Tibial nerve (tissue), 4 donors: ENCODE measurements around the gene KAT2A. TPM values are rescaled to one million over a fixed set of nuclear protein-coding genes. Genes with fewer than 3 reads are reported as not detected.

ENCODE experiments used
- DNase-seq, 2 donors: peaks; one replicate each; pipeline ENCODE4 v3.0.0-alpha.2; 2019; ENCODE audit warnings: low spot score in 2 of 2
- H3K27ac ChIP-seq, 4 donors: fragments of 200-600 bp; sonication (generic) in 3 of 4; one replicate each; pipeline ENCODE4 v1.5.1; 2017 to 2019; ENCODE audit warnings: mild to moderate bottlenecking in 1 of 4
- H3K27me3 ChIP-seq, 2 donors: fragments of 200-600 bp; sonication (generic) in 1 of 2; one replicate each; pipeline versions ENCODE4 v1.5.1 to v1.6.0; 2017 to 2019
- H3K36me3 ChIP-seq, 3 donors: fragments of 200-600 bp; sonication (generic); one replicate each; pipeline ENCODE4 v1.5.1; 2018 to 2019
- H3K4me1 ChIP-seq, 4 donors: fragments of 200-600 bp; sonication (generic) in 3 of 4; one replicate each; pipeline ENCODE4 v1.5.1; 2017 to 2019
- H3K4me3 ChIP-seq, 4 donors: fragments of 200-600 bp; sonication (generic) in 3 of 4; one replicate each; pipeline ENCODE4 v1.5.1; 2017 to 2019; ENCODE audit warnings: mild to moderate bottlenecking in 1 of 4, moderate library complexity in 1 of 4
- H3K9me3 ChIP-seq, 4 donors: fragments of 200-600 bp; sonication (generic) in 3 of 4; one replicate each; pipeline ENCODE4 v1.5.1; 2017 to 2019
- EP300 ChIP-seq, 2 donors: sonication (generic); formaldehyde crosslinking; IDR thresholded peaks; one replicate each; pipeline ENCODE4 v1.6.1; 2017; ENCODE audit warnings: antibody characterized with exemption in 2 of 2, mild to moderate bottlenecking in 1 of 2
- POLR2A ChIP-seq, 2 donors: fragments of 450-650 bp; IDR thresholded peaks; one replicate each; pipeline ENCODE4 v1.6.1; 2017; ENCODE audit warnings: antibody characterized with exemption in 2 of 2, mild to moderate bottlenecking in 2 of 2, moderate library complexity in 2 of 2
- WGBS, 2 donors: methylation state at CpG; one replicate each; pipeline ENCODE4 v1.1.5; 2018; 5-methylcytosine and 5-hydroxymethylcytosine counted together
- total RNA-seq, 4 donors: library from RNA; depleted of rRNA; stranded (reverse); fragments of >200 nt; gene quantifications; one replicate each; pipeline ENCODE4 v1.1.0, GENCODE V29; 2016
- TF ChIP-seq, protein P1 (sequence below), 5 experiments: fragments of 200-600 bp in 3 of 5; fragments of 450-650 bp in 2 of 5; sonication (generic) in 3 of 5; IDR thresholded peaks; one replicate each; pipeline ENCODE4 v1.5.1; 2016 to 2019; ENCODE audit warnings: antibody characterized with exemption in 5 of 5, mild to moderate bottlenecking in 3 of 5, moderate library complexity in 2 of 5

KAT2A gene
- total RNA-seq, 4 donors from 2014 or later = 92.2 to 143 (median 105) TPM

DNA sequence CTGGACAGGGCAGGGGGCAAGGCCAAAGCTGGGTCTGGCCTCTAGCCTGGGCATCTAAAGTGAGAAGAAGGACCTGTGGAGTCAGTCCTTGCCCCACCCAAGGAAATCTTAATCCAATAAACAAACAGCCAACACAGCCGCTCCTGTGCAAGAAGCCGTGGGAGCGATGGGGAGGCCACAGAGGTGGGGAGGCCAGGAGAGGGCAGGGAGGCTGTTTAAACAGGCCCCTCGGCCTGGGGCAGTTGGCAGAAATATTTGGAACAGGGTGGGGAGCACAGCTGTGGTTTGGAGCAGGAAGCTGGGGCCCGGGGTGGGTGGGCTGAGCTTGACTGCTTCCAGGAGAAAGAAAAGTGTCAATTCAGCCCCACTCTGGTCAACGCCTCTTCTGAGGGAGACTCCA, 28.2 kb downstream of the KAT2A start:
- peaks cover 0 to 28% of the 10 kb centered on the region in 2 donors for H3K27me3 ChIP-seq
- peak overlapping the region in 1 of 4 donors; percentile 24 for H3K27ac ChIP-seq
- TF ChIP-seq POLR2A (IDR thresholded peaks at IDR 0.05) (no peak), EP300 (IDR thresholded peaks at IDR 0.05) (no peak)
- TF ChIP-seq, protein P1, sequence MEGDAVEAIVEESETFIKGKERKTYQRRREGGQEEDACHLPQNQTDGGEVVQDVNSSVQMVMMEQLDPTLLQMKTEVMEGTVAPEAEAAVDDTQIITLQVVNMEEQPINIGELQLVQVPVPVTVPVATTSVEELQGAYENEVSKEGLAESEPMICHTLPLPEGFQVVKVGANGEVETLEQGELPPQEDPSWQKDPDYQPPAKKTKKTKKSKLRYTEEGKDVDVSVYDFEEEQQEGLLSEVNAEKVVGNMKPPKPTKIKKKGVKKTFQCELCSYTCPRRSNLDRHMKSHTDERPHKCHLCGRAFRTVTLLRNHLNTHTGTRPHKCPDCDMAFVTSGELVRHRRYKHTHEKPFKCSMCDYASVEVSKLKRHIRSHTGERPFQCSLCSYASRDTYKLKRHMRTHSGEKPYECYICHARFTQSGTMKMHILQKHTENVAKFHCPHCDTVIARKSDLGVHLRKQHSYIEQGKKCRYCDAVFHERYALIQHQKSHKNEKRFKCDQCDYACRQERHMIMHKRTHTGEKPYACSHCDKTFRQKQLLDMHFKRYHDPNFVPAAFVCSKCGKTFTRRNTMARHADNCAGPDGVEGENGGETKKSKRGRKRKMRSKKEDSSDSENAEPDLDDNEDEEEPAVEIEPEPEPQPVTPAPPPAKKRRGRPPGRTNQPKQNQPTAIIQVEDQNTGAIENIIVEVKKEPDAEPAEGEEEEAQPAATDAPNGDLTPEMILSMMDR (IDR thresholded peaks at IDR 0.05) = no peak
- 38 to 41% methylated on average over 6 of the region's 6 CpGs for WGBS, 2 donors
- no peak for DNase-seq
- H3K9me3 ChIP-seq = no peaks in the 10 kb centered on the region
- no peak overlapping the region for H3K4me3 ChIP-seq
- H3K4me1 ChIP-seq = peaks cover 0 to 23% (median 5%) of the 10 kb centered on the region in 4 donors
- no peaks in the 10 kb centered on the region for H3K36me3 ChIP-seq

DNA sequence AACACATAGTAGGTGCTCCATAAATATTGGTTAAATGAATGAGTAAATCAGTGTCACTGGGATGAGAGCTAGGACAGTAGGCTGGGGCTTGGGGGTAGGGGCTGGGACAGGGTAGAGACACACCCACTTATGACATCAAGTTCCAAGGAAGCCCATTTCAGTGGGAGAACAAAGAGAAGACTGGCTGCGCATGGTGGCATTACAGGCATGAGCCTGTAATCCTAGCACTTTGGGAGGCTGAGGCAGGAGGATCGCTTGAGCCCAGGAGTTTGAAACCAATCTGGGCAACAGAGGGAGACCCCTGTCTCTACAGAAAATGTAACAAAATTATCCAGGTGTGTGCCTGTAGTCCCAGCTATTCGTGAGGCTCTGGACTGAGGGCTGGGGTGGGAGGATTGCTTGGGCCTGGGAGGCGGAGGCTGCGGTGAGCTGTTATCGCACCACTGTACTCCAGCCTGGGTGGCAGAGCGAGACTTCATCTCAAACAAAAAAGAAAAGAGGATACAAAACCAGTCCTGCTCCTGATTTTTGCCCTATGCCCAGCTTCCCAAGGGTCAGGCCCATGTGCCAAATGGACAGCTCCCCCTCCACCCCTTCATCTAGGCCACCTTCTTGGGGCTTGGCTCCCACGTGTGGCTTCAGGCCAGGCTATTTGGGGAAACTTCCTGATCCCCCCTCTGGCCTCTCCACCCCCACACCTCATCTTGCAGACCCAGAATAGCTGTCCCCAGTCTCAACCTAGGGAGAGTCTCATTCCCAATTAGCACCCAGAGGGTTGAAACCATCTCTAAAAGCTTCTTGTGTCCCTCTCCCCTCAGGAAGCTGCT, 30.0 kb downstream of the KAT2A start:
- Histone ChIP-seq H3K4me1 (peaks cover 0 to 29% (median 0%) of the 10 kb centered on the region in 4 donors), H3K4me3 (no peak overlapping the region), H3K36me3 (no peaks in the 10 kb centered on the region), H3K27ac (no peak overlapping the region), H3K27me3 (peaks cover 0 to 14% of the 10 kb centered on the region in 2 donors), H3K9me3 (no peaks in the 10 kb centered on the region)
- WGBS, 2 donors = 84 to 88% methylated on average over 8 of the region's 8 CpGs
- DNase-seq = no peak
- TF ChIP-seq, protein P1 (IDR thresholded peaks at IDR 0.05) = no peak
- TF ChIP-seq POLR2A (IDR thresholded peaks at IDR 0.05) (no peak), EP300 (IDR thresholded peaks at IDR 0.05) (no peak)

DNA sequence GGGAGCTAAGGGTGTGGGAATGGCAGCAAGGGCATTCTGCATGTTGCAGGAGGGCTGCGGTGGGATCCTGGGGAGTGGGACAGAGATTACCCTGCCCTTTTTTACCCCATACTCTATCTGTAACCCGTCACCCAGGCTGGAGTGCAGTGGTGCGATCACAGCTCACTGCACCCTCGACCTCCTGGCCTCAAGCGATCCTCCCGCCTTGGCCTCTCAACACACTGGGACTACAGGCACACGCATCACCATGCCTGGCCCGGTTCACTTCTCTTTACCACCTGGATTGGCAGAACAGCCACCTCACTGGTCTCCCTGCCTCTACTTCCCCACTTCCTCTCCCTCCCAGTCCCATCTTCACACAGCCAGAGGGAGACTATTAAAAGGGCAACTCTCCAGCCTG, 32.4 kb downstream of the KAT2A start:
- Histone ChIP-seq H3K4me3 (peak overlapping the region in 1 of 4 donors; percentile 36), H3K9me3 (no peaks in the 10 kb centered on the region), H3K27me3 (peaks cover 0 to 11% of the 10 kb centered on the region in 2 donors), H3K36me3 (no peaks in the 10 kb centered on the region), H3K4me1 (peaks cover 0 to 29% (median 0%) of the 10 kb centered on the region in 4 donors), H3K27ac (peak overlapping the region in 3 of 4 donors; percentile 32 to 82 (median 65))
- DNase-seq = no peak
- WGBS, 2 donors = 64 to 70% methylated on average over 8 of the region's 8 CpGs
- TF ChIP-seq POLR2A (IDR thresholded peaks at IDR 0.05) = no peak

DNA sequence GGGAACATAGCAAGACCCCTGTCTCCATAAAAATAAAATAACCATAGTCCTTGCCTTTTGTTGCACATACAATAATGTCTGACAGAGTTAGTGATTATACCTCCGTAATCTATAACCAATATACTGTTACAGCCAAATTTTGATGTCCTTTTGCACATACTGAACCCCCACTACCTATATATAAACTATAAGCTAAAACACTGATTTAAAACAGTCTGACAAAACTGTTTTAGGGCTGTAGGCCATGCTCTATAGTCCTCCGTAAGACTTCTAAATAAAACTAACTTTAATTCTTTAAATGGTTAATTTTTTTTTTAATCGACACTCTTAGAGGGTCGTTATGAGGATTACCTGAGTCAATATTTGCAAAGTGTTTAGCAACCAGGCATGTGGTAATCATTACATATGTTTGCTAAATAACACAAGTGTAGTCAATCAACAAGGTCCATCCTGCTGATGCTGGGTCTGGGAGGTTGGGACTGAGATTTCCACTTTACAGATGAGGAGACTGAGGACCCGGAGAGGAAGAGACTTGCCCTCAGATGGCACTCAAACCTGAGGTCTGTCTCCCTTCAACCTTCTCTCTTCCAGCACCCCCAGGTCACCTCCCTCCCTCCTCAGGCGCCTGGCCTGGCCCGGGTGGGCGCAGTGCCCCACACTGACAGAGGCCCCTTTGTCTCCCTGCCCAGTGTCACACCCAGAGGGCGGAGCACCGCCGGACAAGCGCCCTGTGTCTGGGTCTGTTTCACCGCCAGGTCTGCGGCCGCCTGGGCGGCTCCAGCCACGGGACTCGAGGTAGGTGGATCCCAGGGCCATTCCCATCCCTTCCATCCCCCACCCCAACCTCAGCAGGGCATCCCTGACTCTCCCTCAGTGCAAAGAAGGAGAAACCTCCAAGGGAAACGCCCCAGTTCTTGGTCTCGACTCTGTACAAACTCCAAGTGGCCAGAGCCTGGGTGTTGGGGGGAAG, 33.1 kb downstream of the KAT2A start:
- no peaks in the 10 kb centered on the region for H3K9me3 ChIP-seq
- no peak for DNase-seq
- peaks cover 0 to 11% of the 10 kb centered on the region in 2 donors for H3K27me3 ChIP-seq
- 52 to 53% methylated on average over 19 to 20 of the region's 20 CpGs for WGBS, 2 donors
- peak overlapping the region in 1 of 4 donors; percentile 36 for H3K4me3 ChIP-seq
- TF ChIP-seq EP300 (IDR thresholded peaks at IDR 0.05) (peak; percentile 31 to 37), POLR2A (IDR thresholded peaks at IDR 0.05) (no peak)
- TF ChIP-seq, protein P1 (IDR thresholded peaks at IDR 0.05) = peak in 1 of 5 experiments; percentile 19
- peak overlapping the region in 3 of 4 donors; percentile 32 to 82 (median 65) for H3K27ac ChIP-seq
- no peaks in the 10 kb centered on the region for H3K36me3 ChIP-seq
- H3K4me1 ChIP-seq = peaks cover 0 to 29% (median 0%) of the 10 kb centered on the region in 4 donors

DNA sequence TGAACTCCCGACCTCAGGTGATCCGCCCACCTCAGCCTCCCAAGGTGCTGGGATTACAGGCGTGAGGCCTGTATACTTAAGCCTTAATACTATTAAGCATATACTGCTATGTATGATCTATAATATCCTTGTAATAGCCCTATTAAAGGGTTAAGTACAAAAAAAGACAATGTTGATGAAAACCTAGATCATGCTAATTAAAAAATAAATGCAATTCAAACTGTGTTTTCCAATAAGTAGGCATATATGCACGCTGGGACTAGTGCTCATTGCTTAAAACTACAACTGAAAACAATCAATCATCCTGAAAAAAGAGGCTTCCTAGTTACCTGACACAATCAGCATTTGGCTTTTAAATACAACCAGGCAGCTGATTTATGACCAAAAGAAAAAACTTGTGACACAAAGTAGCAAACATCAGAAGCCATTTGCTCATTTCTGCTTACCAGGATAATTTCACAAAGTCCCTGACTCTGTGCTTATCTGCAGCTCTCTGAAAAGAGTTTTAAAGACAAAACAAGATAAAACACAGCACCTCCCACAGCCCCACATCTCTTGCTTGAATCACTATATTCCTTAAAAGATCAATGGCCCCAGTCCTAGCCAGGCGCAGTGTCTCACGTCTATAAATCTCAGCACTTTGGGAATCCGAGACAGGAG, 34.0 kb downstream of the KAT2A start:
- H3K4me1 ChIP-seq = peaks cover 0 to 20% (median 0%) of the 10 kb centered on the region in 4 donors
- H3K27ac ChIP-seq = peak overlapping the region in 2 of 4 donors; percentile 54 to 82
- no peaks in the 10 kb centered on the region for H3K9me3 ChIP-seq
- WGBS, 2 donors = 75 to 80% methylated on average over 7 of the region's 7 CpGs
- TF ChIP-seq EP300 (IDR thresholded peaks at IDR 0.05) = no peak
- TF ChIP-seq, protein P1 (IDR thresholded peaks at IDR 0.05) = no peak
- TF ChIP-seq POLR2A (IDR thresholded peaks at IDR 0.05) = no peak
- DNase-seq = no peak
- H3K27me3 ChIP-seq = peaks cover 0 to 11% of the 10 kb centered on the region in 2 donors
- no peak overlapping the region for H3K4me3 ChIP-seq
- no peaks in the 10 kb centered on the region for H3K36me3 ChIP-seq
